ENCODE results near the gene RMDN3. TPM values are rescaled to one million over a fixed set of nuclear protein-coding genes. Genes with fewer than 3 reads are reported as not detected.

Gene RMDN3
- total and polyA plus RNA-seq, 2 experiments from 2014 or later: 26.0 to 46.8 TPM

DNA sequence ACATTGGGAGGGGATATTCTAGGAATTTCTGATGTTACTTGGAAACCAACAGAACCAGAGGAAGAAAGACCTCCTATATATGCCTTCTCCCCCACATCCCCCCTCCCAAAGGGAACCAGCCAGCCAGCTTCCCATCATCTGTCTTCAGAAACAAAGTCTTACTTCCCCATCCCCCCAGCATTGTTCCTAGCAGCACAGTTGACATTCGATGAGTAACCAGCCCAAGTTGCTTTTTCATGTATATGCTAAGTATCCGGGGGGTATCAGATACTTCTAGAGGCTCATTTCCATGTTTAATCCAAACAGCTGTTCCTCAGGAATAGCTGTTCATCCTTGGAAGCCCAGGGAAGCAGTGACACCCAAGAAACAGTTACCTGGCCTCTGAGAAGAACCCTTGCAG, 16.0 kb downstream of the RMDN3 start:
- TF ChIP-seq EZH2phosphoT487 (IDR thresholded peaks at IDR 0.05; ENCODE audit: low read depth, severe bottlenecking, unreplicated experiment) (no peak), CTCF (IDR thresholded peaks at IDR 0.05; ENCODE audit: poor library complexity) (no peak), EZH2 (IDR thresholded peaks at IDR 0.05; ENCODE audit: borderline replicate concordance) (no peak)
- 45% methylated on average over 2 of the region's 2 CpGs for WGBS (ENCODE audit: low lambda C conversion rate, missing lambda C conversion rate)
- DNase-seq (ENCODE audit: low spot score): no peak

GRCh38 chr15:40737048-40737447, 18.0 kb downstream of the RMDN3 start:
- 93% methylated on average over 3 of the region's 3 CpGs for WGBS (ENCODE audit: low lambda C conversion rate, missing lambda C conversion rate)
- Histone ChIP-seq H3K79me2 (no peaks in the 10 kb centered on the region), H3K4me3 (no peak overlapping the region), H3K36me3 (replicated peaks; ENCODE audit: insufficient read depth, low read depth) (no peaks in the 10 kb centered on the region), H4K20me1 (ENCODE audit: insufficient read depth, poor library complexity, severe bottlenecking) (no peaks in the 10 kb centered on the region), H2AFZ (no peak overlapping the region), H3K4me1 (ENCODE audit: insufficient read depth) (no peaks in the 10 kb centered on the region), H3K27ac (no peak overlapping the region), H3K9me2 (replicated peaks; ENCODE audit: insufficient read depth) (no peaks in the 10 kb centered on the region), H3K9me3 (ENCODE audit: low read depth) (no peaks in the 10 kb centered on the region), H3K27me3 (no peaks in the 10 kb centered on the region), H3K4me2 (no peak overlapping the region)
- TF ChIP-seq EZH2 (IDR thresholded peaks at IDR 0.05; ENCODE audit: borderline replicate concordance) (no peak), EZH2phosphoT487 (IDR thresholded peaks at IDR 0.05; ENCODE audit: low read depth, severe bottlenecking, unreplicated experiment) (no peak), CTCF (IDR thresholded peaks at IDR 0.05; ENCODE audit: poor library complexity) (no peak)
- no peak for DNase-seq (ENCODE audit: low spot score)

More for the DNA sequence above, 16.0 kb downstream of the RMDN3 start:
- Histone ChIP-seq H3K9me3 (ENCODE audit: low read depth) (no peaks in the 10 kb centered on the region), H4K20me1 (ENCODE audit: insufficient read depth, poor library complexity, severe bottlenecking) (no peaks in the 10 kb centered on the region), H3K27ac (no peak overlapping the region), H3K79me2 (no peaks in the 10 kb centered on the region), H3K27me3 (no peaks in the 10 kb centered on the region), H3K9me2 (replicated peaks; ENCODE audit: insufficient read depth) (no peaks in the 10 kb centered on the region), H2AFZ (no peak overlapping the region), H3K4me2 (no peak overlapping the region), H3K36me3 (replicated peaks; ENCODE audit: insufficient read depth, low read depth) (no peaks in the 10 kb centered on the region), H3K4me3 (no peak overlapping the region), H3K4me1 (ENCODE audit: insufficient read depth) (no peaks in the 10 kb centered on the region)

- 90% methylated on average over 4 of the region's 4 CpGs for WGBS (ENCODE audit: low lambda C conversion rate, missing lambda C conversion rate)
- H3K4me3 ChIP-seq: no peak overlapping the region
- H3K27ac ChIP-seq: no peak overlapping the region
- no peaks in the 10 kb centered on the region for H4K20me1 ChIP-seq (ENCODE audit: insufficient read depth, poor library complexity, severe bottlenecking)
- no peaks in the 10 kb centered on the region for H3K9me2 ChIP-seq (replicated peaks; ENCODE audit: insufficient read depth)
- H3K79me2 ChIP-seq: no peaks in the 10 kb centered on the region
- H2AFZ ChIP-seq: no peak overlapping the region
- DNase-seq (ENCODE audit: low spot score): no peak
- no peaks in the 10 kb centered on the region for H3K4me1 ChIP-seq (ENCODE audit: insufficient read depth)
- H3K27me3 ChIP-seq: no peaks in the 10 kb centered on the region
- H3K36me3 ChIP-seq (replicated peaks; ENCODE audit: insufficient read depth, low read depth): no peaks in the 10 kb centered on the region
- no peaks in the 10 kb centered on the region for H3K9me3 ChIP-seq (ENCODE audit: low read depth)
- TF ChIP-seq EZH2 (IDR thresholded peaks at IDR 0.05; ENCODE audit: borderline replicate concordance) (no peak), CTCF (IDR thresholded peaks at IDR 0.05; ENCODE audit: poor library complexity) (no peak), EZH2phosphoT487 (IDR thresholded peaks at IDR 0.05; ENCODE audit: low read depth, severe bottlenecking, unreplicated experiment) (no peak)
- H3K4me2 ChIP-seq: no peak overlapping the region
Observed at GRCh38 chr15:40736575-40736974, 18.5 kb downstream of the RMDN3 start.

- no peak overlapping the region for H3K4me2 ChIP-seq
- no peak overlapping the region for H2AFZ ChIP-seq
- DNase-seq (ENCODE audit: low spot score): no peak
- no peaks in the 10 kb centered on the region for H3K27me3 ChIP-seq
- no peak overlapping the region for H3K27ac ChIP-seq
- TF ChIP-seq EZH2 (IDR thresholded peaks at IDR 0.05; ENCODE audit: borderline replicate concordance) (no peak), CTCF (IDR thresholded peaks at IDR 0.05; ENCODE audit: poor library complexity) (no peak), EZH2phosphoT487 (IDR thresholded peaks at IDR 0.05; ENCODE audit: low read depth, severe bottlenecking, unreplicated experiment) (no peak)
- H4K20me1 ChIP-seq (ENCODE audit: insufficient read depth, poor library complexity, severe bottlenecking): no peaks in the 10 kb centered on the region
- no peak overlapping the region for H3K4me3 ChIP-seq
- no peaks in the 10 kb centered on the region for H3K4me1 ChIP-seq (ENCODE audit: insufficient read depth)
- H3K36me3 ChIP-seq (replicated peaks; ENCODE audit: insufficient read depth, low read depth): no peaks in the 10 kb centered on the region
- no peaks in the 10 kb centered on the region for H3K9me3 ChIP-seq (ENCODE audit: low read depth)
- no peaks in the 10 kb centered on the region for H3K9me2 ChIP-seq (replicated peaks; ENCODE audit: insufficient read depth)
- H3K79me2 ChIP-seq: no peaks in the 10 kb centered on the region
- WGBS (ENCODE audit: low lambda C conversion rate, missing lambda C conversion rate): 89% methylated on average over 3 of the region's 3 CpGs
Observed at GRCh38 chr15:40731034-40731433, 24.0 kb downstream of the RMDN3 start.
